ENCODE results near the gene STOML1. TPM values are rescaled to one million over a fixed set of nuclear protein-coding genes. Genes with fewer than 3 reads are reported as not detected.

The STOML1 gene
- total RNA-seq, 1 donor from 2014 or later, result 26.8 TPM

Other genes starting within 250 kb of the STOML1 start
- 155 TPM for gene INSYN1, start 238.9 kb downstream of the STOML1 start, total RNA-seq
- gene TBC1D21, start 118.7 kb downstream of the STOML1 start, total RNA-seq, result not detected
- 14.6 TPM for gene LOXL1, start 65.8 kb downstream of the STOML1 start, total RNA-seq
- 18.2 TPM for gene PML, start 2.4 kb upstream of the STOML1 start, total RNA-seq
- not detected for gene GOLGA6A, start 90.3 kb upstream of the STOML1 start, total RNA-seq
- gene ISLR2, start 138.3 kb upstream of the STOML1 start, total RNA-seq, result 2.7 TPM
- gene ISLR, start 181.4 kb upstream of the STOML1 start, total RNA-seq, result 11.6 TPM
- gene STRA6, start 210.5 kb upstream of the STOML1 start, total RNA-seq, result not detected
- gene CCDC33, start 244.0 kb upstream of the STOML1 start, total RNA-seq, result not detected

All from Right ventricle myocardium superior (tissue), 1 donor.